ENCODE measurements around the gene GTF3C2. TPM values are rescaled to one million over a fixed set of nuclear protein-coding genes. Genes with fewer than 3 reads are reported as not detected.

Gene GTF3C2
- total RNA-seq, 1 experiment from 2014 or later, result 77.7 TPM

DNA sequence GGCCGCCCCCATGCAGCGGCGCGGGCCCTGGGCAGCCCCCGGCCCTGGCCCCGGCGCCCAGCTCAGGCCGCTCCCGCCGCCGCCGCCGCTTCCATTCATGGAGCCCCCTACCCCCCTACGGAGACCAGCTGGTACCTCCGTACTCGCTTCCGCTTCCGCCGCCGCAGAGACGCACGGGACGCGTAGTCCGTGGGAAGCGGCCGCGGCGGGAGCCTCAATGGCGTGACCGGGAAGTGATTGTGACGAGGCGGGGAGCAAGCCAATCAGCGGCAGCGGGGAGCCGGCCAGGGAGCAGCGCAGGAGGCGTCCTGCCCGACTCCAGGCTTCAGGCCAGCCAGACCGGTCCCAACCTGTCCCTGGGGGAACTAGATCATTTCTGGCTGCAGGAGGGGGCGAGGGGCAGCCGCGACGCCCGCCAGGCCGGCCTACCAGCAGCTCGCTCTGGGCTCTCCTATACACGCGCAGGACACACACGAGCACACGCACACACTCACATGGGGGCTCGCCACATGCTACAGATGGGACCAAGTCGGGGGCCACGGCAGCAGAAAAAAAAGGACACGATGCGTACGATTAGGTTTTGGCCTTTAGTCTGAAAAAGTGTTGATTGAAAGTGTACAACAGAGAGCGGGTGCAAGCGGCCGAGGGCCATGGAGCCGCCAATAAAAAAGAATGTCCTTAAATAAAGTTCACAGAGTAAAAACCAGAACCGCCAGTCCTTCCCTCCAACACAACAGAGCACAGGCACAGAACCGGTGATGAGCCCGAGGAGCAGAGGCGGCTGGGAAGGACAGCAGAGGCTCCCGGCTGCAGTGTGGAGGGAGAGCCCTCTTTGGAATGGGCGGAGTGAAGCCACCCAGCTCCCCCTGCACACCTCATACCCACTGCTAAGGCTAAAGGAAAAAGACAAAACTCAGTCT, 24.3 kb upstream of the GTF3C2 start, which contains the start of gene ZNF513:
ZNF513 (minus strand) TSS at position 109 of the 920 bp plus-strand sequence. CDS start 208 bp downstream, outside the sequence.
- peaks cover 38% of the 10 kb centered on the region for H3K4me1 ChIP-seq (ENCODE audit: control insufficient read depth, insufficient read depth, low read length)
- intact Hi-C loops (cut with micrococcal nuclease; ENCODE audit: unreplicated experiment), result no loop called here
- DNase-seq (ENCODE audit: low read depth, low spot score) (no peak), ATAC-seq (peak; percentile 88)
- POLR2A ChIA-PET, result interaction anchor here (1.0 kb wide), 1 partner anchor 29 kb away, joined by 4 read pairs; the partner anchor contains the start of gene PPM1G
- H3K36me3 ChIP-seq (ENCODE audit: control insufficient read depth, insufficient read depth, low read length), result peaks cover 13% of the 10 kb centered on the region
- CTCF ChIA-PET, result no interaction called here
- H3K4me3 ChIP-seq (ENCODE audit: low read depth in 2 of 2, low read length in 2 of 2), result peak within 1 kb of the TSS; percentile 91 to 93
- H3K27me3 ChIP-seq (ENCODE audit: control insufficient read depth, insufficient read depth, low read length), result no peaks in the 10 kb centered on the region
- in situ Hi-C loops (cut with HindIII; ENCODE audit: low pct_unique_long_range_greater_than_20kb, low sequenced_read_pairs), result no loop called here
- no TSS peak for BruUV-seq (replicated peaks)
- no peaks in the 10 kb centered on the region for H3K9me3 ChIP-seq (ENCODE audit: control insufficient read depth, insufficient read depth, low read depth, low read length)
- H3K27ac ChIP-seq (ENCODE audit: low read length), result peak within 1 kb of the TSS; percentile 96
- no peak for TF ChIP-seq SIN3A (IDR thresholded peaks at IDR 0.05; ENCODE audit: borderline replicate concordance, insufficient read depth, low read depth, low read length)
- TF ChIP-seq, protein P1, sequence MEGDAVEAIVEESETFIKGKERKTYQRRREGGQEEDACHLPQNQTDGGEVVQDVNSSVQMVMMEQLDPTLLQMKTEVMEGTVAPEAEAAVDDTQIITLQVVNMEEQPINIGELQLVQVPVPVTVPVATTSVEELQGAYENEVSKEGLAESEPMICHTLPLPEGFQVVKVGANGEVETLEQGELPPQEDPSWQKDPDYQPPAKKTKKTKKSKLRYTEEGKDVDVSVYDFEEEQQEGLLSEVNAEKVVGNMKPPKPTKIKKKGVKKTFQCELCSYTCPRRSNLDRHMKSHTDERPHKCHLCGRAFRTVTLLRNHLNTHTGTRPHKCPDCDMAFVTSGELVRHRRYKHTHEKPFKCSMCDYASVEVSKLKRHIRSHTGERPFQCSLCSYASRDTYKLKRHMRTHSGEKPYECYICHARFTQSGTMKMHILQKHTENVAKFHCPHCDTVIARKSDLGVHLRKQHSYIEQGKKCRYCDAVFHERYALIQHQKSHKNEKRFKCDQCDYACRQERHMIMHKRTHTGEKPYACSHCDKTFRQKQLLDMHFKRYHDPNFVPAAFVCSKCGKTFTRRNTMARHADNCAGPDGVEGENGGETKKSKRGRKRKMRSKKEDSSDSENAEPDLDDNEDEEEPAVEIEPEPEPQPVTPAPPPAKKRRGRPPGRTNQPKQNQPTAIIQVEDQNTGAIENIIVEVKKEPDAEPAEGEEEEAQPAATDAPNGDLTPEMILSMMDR (IDR thresholded peaks at IDR 0.05), result no peak
- TF ChIP-seq, protein P2, sequence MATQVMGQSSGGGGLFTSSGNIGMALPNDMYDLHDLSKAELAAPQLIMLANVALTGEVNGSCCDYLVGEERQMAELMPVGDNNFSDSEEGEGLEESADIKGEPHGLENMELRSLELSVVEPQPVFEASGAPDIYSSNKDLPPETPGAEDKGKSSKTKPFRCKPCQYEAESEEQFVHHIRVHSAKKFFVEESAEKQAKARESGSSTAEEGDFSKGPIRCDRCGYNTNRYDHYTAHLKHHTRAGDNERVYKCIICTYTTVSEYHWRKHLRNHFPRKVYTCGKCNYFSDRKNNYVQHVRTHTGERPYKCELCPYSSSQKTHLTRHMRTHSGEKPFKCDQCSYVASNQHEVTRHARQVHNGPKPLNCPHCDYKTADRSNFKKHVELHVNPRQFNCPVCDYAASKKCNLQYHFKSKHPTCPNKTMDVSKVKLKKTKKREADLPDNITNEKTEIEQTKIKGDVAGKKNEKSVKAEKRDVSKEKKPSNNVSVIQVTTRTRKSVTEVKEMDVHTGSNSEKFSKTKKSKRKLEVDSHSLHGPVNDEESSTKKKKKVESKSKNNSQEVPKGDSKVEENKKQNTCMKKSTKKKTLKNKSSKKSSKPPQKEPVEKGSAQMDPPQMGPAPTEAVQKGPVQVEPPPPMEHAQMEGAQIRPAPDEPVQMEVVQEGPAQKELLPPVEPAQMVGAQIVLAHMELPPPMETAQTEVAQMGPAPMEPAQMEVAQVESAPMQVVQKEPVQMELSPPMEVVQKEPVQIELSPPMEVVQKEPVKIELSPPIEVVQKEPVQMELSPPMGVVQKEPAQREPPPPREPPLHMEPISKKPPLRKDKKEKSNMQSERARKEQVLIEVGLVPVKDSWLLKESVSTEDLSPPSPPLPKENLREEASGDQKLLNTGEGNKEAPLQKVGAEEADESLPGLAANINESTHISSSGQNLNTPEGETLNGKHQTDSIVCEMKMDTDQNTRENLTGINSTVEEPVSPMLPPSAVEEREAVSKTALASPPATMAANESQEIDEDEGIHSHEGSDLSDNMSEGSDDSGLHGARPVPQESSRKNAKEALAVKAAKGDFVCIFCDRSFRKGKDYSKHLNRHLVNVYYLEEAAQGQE (IDR thresholded peaks at IDR 0.05; ENCODE audit: insufficient read depth in 1 of 2, low read depth in 2 of 2, low read length in 1 of 2), result no peak
- peak; percentile 93 for TF ChIP-seq POLR2AphosphoS5 (IDR thresholded peaks at IDR 0.05; ENCODE audit: low read depth, low read length)
- peak; percentile 87 for TF ChIP-seq TCF7L2 (IDR thresholded peaks at IDR 0.05; ENCODE audit: low read depth, low read length)

DNA sequence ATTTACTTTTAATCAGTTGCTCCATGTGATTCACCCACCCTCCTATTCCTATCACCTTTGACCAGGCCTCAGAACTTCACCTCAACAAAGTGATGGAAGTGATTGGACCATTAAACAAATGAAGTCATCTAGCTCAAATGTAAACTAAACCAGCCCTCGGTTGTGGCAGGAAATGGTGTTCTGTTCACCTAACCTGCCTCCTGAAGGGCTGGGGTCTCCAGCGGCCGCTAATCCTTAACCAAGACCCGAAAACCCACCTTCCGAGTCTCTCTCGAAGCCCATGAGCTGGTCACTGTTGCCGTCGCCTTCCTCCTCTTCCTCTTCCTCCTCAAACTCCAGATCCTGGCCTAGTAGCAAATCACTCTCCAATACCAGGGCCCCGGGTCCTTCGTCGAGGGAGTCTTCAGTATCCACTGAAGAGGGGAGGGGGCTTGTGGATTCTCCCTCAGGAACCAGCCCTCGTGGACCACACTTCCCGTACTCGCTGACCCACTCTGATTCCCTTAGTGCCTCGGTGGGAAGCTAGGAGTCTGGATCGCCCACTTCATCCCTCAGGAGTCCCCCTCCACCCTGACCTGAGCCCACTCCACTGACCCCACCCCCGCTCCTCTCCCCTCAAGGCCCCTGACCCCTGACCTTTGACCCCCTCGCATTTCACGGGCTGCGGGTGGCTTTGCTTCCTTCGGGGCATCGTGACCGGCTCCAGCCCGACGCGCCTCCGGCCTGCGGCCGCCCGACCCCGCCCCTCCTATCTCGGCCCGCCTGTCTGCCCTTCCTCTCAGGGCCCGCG, 23.5 kb upstream of the GTF3C2 start:
- ATAC-seq (peak; percentile 52), DNase-seq (ENCODE audit: low read depth, low spot score) (no peak)
- peaks cover 13% of the 10 kb centered on the region for H3K36me3 ChIP-seq (ENCODE audit: control insufficient read depth, insufficient read depth, low read length)

More for the DNA sequence above, 23.5 kb upstream of the GTF3C2 start:
- peak overlapping the region; percentile 96 for H3K27ac ChIP-seq (ENCODE audit: low read length)
- H3K9me3 ChIP-seq (ENCODE audit: control insufficient read depth, insufficient read depth, low read depth, low read length), result no peaks in the 10 kb centered on the region
- peak overlapping the region; percentile 91 to 93 for H3K4me3 ChIP-seq (ENCODE audit: low read depth in 2 of 2, low read length in 2 of 2)
- H3K27me3 ChIP-seq (ENCODE audit: control insufficient read depth, insufficient read depth, low read length), result no peaks in the 10 kb centered on the region
- intact Hi-C loops (cut with micrococcal nuclease; ENCODE audit: unreplicated experiment) (no loop called here), in situ Hi-C loops (cut with HindIII; ENCODE audit: low pct_unique_long_range_greater_than_20kb, low sequenced_read_pairs) (no loop called here)
- POLR2A ChIA-PET, result no interaction called here
- CTCF ChIA-PET, result no interaction called here
- BruUV-seq (replicated peaks), result TSS peak; percentile 37
- TF ChIP-seq SIN3A (IDR thresholded peaks at IDR 0.05; ENCODE audit: borderline replicate concordance, insufficient read depth, low read depth, low read length), result 0 out of 2 replicates have a peak, but pooled peaks have one; percentile 10
- no peak for TF ChIP-seq TCF7L2 (IDR thresholded peaks at IDR 0.05; ENCODE audit: low read depth, low read length)
- no peak; the same call in 1 of the 2 replicates for TF ChIP-seq POLR2AphosphoS5 (IDR thresholded peaks at IDR 0.05; ENCODE audit: low read depth, low read length)
- H3K4me1 ChIP-seq (ENCODE audit: control insufficient read depth, insufficient read depth, low read length), result peaks cover 40% of the 10 kb centered on the region

All from Panc1 (cell line).